Neural crest cell (in vitro differentiated cells): ENCODE data around the gene ERC1. TPM values are rescaled to one million over a fixed set of nuclear protein-coding genes. Genes with fewer than 3 reads are reported as not detected.

ENCODE experiments used
- DNase-seq: peaks from one replicate; pipeline ENCODE4 v3.0.0; 2021; ENCODE audit warnings: low read depth, mixed read lengths, low spot score
- H3K27ac Mint-ChIP-seq: one replicate; pipeline ENCODE4 v1.8.0; 2021; ENCODE audit warnings: mild to moderate bottlenecking, mixed read lengths; ENCODE audit not compliant: unreplicated experiment
- H3K27me3 Mint-ChIP-seq: 2 replicates; pipeline ENCODE4 v1.8.0; 2021; ENCODE audit warnings: low read depth, mild to moderate bottlenecking, mixed read lengths
- H3K36me3 Mint-ChIP-seq: 2 replicates; pipeline ENCODE4 v1.8.0; 2021; ENCODE audit warnings: low read depth, mild to moderate bottlenecking, mixed read lengths
- H3K4me1 Mint-ChIP-seq: 2 replicates; pipeline ENCODE4 v1.8.0; 2021; ENCODE audit warnings: mixed read lengths
- H3K4me3 Mint-ChIP-seq: one replicate; pipeline ENCODE4 v1.8.0; 2021; ENCODE audit warnings: mild to moderate bottlenecking, mixed read lengths
- H3K9me3 Mint-ChIP-seq: 2 replicates; pipeline ENCODE4 v1.8.0; 2021; ENCODE audit warnings: mixed read lengths
- CTCF ChIP-seq: fragments of 200-600 bp; sonication (generic); conservative IDR thresholded peaks from 2 replicates; pipeline ENCODE4 v1.5.0; 2021; ENCODE audit warnings: antibody characterized with exemption, mild to moderate bottlenecking
- total RNA-seq: library from RNA; stranded (reverse); gene quantifications from 2 replicates; pipeline ENCODE4 v1.2.1, GENCODE V29; 2021

ERC1 gene
- total RNA-seq, 1 donor from 2014 or later = 38.9 TPM

GRCh38 chr12:1515010-1515409, 524.0 kb downstream of the ERC1 start:
- no peak for TF ChIP-seq CTCF
- no peak for DNase-seq
- Mint-ChIP-seq H3K9me3 (peaks cover 20% of the 10 kb centered on the region), H3K27me3 (no peaks in the 10 kb centered on the region), H3K4me3 (no peak overlapping the region), H3K4me1 (peaks cover 25% of the 10 kb centered on the region), H3K27ac (no peak overlapping the region), H3K36me3 (peaks cover 17% of the 10 kb centered on the region)

GRCh38 chr12:1515428-1515827, 524.4 kb downstream of the ERC1 start:
- Mint-ChIP-seq H3K9me3 (peaks cover 20% of the 10 kb centered on the region), H3K27ac (no peak overlapping the region), H3K36me3 (peaks cover 17% of the 10 kb centered on the region), H3K4me3 (no peak overlapping the region), H3K27me3 (no peaks in the 10 kb centered on the region), H3K4me1 (peaks cover 20% of the 10 kb centered on the region)
- no peak for TF ChIP-seq CTCF
- DNase-seq = no peak

GRCh38 chr12:1517007-1517406, 526.0 kb downstream of the ERC1 start:
- peaks cover 18% of the 10 kb centered on the region for H3K9me3 Mint-ChIP-seq
- no peak overlapping the region for H3K4me3 Mint-ChIP-seq
- peaks cover 15% of the 10 kb centered on the region for H3K4me1 Mint-ChIP-seq
- peaks cover 17% of the 10 kb centered on the region for H3K36me3 Mint-ChIP-seq
- peak; percentile 56 for DNase-seq
- H3K27me3 Mint-ChIP-seq = no peaks in the 10 kb centered on the region
- no peak overlapping the region for H3K27ac Mint-ChIP-seq
- TF ChIP-seq CTCF = peak; percentile 66

GRCh38 chr12:1517734-1518525, 526.9 kb downstream of the ERC1 start:
- DNase-seq = no peak
- Mint-ChIP-seq H3K27me3 (no peaks in the 10 kb centered on the region), H3K27ac (no peak overlapping the region), H3K36me3 (peaks cover 17% of the 10 kb centered on the region), H3K4me1 (peaks cover 15% of the 10 kb centered on the region), H3K9me3 (peaks cover 18% of the 10 kb centered on the region), H3K4me3 (no peak overlapping the region)
- no peak for TF ChIP-seq CTCF

GRCh38 chr12:1518591-1519516, 527.8 kb downstream of the ERC1 start:
- no peak for DNase-seq
- Mint-ChIP-seq H3K27ac (no peak overlapping the region), H3K4me3 (no peak overlapping the region), H3K4me1 (peaks cover 19% of the 10 kb centered on the region), H3K9me3 (peaks cover 15% of the 10 kb centered on the region), H3K27me3 (no peaks in the 10 kb centered on the region), H3K36me3 (peaks cover 14% of the 10 kb centered on the region)
- no peak for TF ChIP-seq CTCF
